SU-DHL-6 (cell line): Measurements from ENCODE around the gene MBD3.

Experiments
- EZH2phosphoT487 ChIP-seq: fragments of 200-600 bp; sonication (generic), shearing (Covaris generic); conservative IDR thresholded peaks from 2 replicates; pipeline ENCODE4 v1.6.1; 2018; ENCODE audit warnings: mild to moderate bottlenecking, antibody characterized with exemption, low read length, moderate library complexity, mixed read lengths
- TF ChIP-seq, protein P1 (sequence below): fragments of 200-600 bp; sonication (generic); IDR thresholded peaks from one replicate; pipeline ENCODE4 v1.5.1; 2017; ENCODE audit warnings: antibody characterized with exemption, mild to moderate bottlenecking, low read length, moderate library complexity; ENCODE audit not compliant: insufficient read depth, poor library complexity, severe bottlenecking

DNA sequence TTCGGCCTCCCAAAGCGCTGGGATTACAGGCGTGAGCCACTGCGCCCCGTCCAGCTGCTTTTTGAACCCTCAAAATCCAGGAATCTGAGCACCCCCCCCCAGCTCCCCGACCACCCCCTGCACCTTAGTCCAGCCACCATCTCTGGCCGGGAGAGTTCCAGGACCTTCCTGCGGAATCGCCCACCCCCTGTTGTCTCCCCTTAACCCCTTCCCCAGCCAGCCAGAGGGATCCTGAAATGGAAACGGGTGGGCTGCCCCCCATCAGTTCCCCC, 772 bp upstream of the MBD3 start:
- TF ChIP-seq, protein P1, sequence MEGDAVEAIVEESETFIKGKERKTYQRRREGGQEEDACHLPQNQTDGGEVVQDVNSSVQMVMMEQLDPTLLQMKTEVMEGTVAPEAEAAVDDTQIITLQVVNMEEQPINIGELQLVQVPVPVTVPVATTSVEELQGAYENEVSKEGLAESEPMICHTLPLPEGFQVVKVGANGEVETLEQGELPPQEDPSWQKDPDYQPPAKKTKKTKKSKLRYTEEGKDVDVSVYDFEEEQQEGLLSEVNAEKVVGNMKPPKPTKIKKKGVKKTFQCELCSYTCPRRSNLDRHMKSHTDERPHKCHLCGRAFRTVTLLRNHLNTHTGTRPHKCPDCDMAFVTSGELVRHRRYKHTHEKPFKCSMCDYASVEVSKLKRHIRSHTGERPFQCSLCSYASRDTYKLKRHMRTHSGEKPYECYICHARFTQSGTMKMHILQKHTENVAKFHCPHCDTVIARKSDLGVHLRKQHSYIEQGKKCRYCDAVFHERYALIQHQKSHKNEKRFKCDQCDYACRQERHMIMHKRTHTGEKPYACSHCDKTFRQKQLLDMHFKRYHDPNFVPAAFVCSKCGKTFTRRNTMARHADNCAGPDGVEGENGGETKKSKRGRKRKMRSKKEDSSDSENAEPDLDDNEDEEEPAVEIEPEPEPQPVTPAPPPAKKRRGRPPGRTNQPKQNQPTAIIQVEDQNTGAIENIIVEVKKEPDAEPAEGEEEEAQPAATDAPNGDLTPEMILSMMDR, result no peak
- no peak for TF ChIP-seq EZH2phosphoT487
